ENCODE measurements around the gene KMT2A.

DNA sequence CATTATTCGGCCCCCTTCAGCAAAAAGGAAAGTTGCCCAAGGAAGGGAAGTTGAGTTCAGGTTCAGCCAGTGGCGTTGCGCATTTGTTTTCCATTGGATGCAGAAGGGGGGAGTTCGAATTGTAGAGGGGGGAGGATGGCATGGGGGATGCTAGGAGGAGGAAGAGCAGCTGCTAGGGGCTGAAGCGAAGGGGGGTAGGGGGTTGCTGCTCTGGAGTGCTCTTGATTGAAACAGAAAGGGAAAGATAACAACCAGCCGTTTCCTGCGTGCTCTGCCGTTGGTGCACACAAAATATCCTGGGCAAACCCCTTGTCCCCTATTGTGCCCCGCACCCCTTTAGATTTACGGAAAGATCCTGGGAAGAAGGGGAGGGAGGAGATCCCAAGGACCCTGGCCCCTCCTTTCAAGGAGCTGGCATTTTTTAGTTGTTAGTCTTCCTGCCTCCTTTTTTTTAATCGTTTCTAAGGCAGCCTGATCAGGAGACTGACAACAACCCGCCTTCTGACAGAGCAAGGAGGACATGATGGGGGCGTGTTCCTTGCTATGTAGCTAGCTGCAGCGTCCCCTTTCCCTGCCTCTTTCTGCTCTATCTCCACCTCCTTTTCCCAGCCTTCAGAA lies 2.1 kb downstream of the KMT2A start:
- TF ChIP-seq, protein P1, sequence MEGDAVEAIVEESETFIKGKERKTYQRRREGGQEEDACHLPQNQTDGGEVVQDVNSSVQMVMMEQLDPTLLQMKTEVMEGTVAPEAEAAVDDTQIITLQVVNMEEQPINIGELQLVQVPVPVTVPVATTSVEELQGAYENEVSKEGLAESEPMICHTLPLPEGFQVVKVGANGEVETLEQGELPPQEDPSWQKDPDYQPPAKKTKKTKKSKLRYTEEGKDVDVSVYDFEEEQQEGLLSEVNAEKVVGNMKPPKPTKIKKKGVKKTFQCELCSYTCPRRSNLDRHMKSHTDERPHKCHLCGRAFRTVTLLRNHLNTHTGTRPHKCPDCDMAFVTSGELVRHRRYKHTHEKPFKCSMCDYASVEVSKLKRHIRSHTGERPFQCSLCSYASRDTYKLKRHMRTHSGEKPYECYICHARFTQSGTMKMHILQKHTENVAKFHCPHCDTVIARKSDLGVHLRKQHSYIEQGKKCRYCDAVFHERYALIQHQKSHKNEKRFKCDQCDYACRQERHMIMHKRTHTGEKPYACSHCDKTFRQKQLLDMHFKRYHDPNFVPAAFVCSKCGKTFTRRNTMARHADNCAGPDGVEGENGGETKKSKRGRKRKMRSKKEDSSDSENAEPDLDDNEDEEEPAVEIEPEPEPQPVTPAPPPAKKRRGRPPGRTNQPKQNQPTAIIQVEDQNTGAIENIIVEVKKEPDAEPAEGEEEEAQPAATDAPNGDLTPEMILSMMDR (IDR thresholded peaks at IDR 0.05): no peak
- TF ChIP-seq EZH2 (IDR thresholded peaks at IDR 0.05) (no peak), EZH2phosphoT487 (IDR thresholded peaks at IDR 0.05) (no peak)
